GM19238 (cell line): Measurements from ENCODE around the gene NGDN.

ENCODE experiments used
- DNase-seq: peaks from one replicate; pipeline ENCODE4 v3.0.0; 2011; ENCODE audit warnings: low spot score; ENCODE audit not compliant: insufficient read length

NGDN gene

DNA sequence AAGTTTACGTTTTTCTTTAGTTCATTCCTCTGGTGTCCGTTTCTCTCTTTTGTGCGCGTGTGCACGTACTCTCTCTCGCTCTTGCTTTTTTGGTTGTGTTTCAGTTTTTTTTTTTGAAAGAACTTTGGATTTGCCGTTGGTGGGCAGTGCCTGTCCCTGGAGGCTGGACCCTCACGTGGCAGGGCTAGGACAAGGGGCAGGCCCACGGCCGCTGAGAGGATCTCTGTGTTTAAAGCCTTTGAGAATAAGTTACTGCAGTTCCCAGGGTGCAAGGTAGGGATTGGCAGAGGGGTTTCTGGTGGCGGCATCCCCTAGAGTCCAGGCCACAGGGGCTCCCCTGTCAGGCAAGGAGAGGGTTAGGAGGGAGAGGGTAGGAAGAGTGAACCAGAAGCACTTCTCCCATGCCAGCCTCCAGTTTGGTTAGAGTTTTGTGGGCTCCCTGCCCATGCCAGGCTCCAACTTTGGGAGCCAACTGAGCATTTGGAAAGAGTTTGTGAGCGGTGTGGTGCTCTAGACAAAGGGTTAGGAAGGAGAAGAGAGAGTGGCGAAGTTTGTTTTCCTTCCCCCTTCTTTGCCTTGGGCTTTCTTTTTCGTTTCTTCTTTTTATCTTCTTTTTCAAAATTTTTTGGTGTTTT lies 51.5 kb downstream of the NGDN start:
- no peak for DNase-seq

DNA sequence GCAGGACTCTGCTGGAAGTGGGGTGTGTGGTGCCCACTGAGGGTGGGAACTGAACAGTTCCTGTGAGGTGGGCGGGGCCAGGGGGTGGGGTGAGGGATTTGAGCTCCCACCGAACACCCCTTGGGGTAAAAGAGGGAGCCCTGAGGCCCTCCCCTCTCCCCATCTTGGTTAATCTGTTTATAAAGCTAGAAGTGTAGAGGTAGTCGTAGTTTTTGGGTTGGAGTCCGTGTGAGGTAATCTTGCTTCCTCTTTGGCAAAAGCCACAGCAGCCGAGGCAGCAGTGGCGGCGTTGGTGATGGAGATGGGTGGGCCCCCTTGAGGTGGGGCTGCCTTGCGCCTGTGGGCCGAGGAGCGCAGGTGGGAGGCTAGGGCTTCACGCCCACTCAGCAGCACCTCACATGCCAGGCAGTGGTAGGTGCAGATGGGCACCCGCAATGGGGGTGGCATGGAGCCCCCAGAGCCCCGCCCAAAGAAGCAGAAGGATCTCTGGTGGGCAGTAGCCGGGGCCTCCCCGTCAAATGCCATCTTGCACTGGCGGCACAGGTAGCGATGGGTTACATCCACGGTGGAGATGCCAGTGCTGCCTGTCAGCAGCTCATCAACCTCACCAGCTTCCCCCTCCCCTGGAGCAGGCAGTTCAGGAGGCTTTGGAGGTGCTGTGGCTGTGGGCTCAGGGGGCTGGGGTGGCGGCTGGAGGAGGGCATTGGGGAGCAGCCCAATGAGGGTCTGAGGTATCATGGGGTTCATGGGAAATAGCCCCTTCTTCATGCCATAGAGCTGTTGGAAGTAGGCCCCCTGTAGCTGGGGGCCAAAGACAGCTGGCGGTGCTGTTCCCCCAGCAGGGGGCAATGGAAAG lies 52.5 kb downstream of the NGDN start:
- DNase-seq: no peak

DNA sequence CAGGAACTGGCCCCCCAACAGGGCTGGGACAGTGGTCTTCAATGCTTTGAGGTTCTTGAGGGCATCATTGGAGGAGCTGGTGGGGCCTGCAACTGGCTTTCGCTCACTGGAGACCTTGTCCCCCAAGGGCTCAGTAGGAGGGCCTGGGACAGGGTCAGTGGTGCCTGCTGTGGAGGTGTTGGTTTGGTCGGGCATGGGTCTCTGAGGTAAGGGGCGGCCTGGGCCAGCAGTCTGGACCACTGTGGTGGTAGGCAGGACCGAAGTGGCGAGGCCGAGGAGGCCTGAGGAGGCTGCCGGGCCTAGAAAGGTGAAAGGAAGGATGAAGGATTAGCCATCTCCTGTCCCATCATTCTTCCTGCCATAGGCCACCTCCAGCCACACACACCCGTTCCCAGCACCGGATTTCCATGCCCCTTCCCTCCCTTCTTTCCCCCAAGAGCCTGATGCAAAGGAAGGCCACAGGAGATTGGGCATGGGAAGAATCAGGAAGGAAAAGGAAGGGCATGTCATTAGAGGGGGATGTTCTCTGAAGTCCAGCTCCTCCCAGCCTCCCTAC lies 53.2 kb downstream of the NGDN start:
- no peak for DNase-seq

DNA sequence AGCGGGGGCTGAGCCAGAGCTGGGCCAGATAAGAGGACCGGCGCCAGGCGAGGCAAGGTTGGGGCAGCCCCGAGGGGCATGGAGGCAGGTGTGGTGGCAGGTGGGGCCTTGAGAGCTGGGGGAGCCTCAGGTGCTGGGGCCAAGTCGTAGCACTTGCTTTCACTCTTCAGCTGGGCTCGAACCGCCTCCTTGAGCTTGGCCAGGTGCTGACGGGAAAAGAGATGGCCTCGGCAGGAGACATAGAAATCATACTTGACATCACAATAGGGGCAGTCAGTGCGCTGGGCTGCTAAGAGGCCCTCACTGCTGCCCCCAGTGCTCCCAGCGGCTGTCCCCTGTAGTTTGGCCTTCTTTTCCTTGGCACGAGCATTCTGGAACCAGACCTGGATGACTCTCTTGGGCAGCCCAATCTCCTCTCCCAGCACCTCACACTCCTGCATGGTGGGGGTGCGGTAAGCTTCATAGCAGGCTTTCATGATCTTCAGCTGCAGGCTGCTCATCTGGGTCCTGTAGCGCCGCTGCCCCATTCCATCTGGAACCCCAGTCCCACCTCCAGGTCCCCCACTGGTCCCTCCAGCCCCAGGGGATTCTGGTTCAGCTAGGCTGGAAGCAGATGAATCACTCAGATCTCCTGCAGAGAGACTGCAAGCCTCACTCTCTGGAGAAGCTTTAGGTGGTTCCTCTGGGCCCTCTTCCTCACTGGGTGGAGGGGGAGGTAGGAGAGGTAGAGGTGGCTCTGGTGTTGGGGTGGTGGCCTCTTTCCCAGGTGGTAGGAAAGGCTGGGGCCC lies 53.9 kb downstream of the NGDN start:
- DNase-seq: no peak

DNA sequence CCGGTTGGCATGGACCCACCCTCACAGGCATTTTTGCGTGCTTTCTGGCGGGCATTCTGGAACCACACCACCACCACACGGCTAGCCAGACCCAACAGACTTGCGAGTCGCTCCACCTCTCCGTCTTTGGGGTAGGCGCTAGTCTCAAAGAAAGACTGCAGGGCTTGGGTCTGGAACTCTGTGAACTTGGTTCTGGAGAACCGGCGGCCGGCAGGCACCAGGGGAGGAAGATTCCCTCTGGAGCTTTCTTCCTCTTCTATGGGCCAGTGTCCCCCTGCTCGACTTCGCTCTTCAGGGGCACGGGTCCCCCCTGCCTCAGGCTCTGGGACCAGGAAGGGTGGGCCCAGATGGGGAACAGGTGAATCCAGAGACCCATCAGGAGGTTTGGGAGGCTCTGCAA lies 55.5 kb downstream of the NGDN start:
- no peak for DNase-seq

DNA sequence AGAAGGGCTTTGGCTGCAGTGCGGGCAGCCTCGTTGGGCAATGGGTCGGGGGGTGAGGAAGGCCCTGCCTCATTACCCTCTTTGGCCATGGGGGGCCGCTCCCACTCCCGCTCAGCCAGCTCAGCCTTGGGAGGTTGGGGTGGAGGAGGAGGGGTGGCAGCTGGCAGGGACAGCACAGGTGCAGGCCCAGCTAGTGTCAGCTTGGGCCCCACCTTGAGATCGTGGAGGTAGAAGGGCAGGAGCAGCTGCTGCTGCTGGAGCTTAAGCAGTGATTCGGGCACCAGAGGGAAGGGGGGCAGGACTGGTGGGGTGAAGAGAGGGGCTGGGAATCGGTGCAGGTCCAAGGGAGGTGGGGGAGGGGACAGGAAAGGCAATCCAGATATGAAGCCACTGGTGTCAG lies 56.1 kb downstream of the NGDN start:
- no peak for DNase-seq
